ENCODE data around the gene FBXO42.
A peak's percentile ranks its signal among the peaks of the same experiment; 100 is the strongest.
"Not testable (repeated sequence)": the region's sequence is repeated elsewhere in the genome, so short reads cannot be mapped to it uniquely, and the experiment has no call there.

FBXO42 gene

DNA sequence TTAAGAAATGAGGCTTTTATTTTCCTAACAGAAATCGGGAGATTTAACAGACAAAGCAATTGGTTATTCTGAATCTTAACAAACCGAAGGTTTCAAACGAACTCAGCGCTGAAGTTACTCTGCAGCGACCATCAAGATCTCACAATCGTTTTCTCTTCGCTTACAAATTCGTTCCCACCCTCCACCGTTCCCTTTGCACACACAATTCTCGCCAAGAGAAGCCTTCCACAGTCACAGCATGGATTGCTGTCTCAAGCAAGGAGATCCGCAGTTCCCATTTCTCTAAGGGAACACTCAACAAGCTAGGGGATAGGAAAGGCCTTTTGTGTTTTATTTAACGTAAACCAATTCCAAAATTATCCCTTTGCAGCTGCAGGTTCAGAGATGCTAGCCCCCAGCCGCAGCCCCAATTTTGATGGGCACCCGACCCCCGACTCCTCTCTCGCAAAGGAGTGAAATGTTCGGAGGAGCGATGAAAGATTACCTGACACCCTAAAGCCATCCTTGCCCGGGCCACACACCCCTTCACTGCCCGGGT is 755 bp downstream of the FBXO42 start:
- Histone ChIP-seq H3K79me2 (ENCODE audit: insufficient read depth, low read length) (peaks cover 51% of the 10 kb centered on the region), H3K27me3 (ENCODE audit: insufficient read depth, low read length) (no peaks in the 10 kb centered on the region), H4K20me1 (ENCODE audit: insufficient read depth, low read length) (no peaks in the 10 kb centered on the region), H3K4me1 (ENCODE audit: insufficient read depth, low read length, severe bottlenecking) (peaks cover 35% of the 10 kb centered on the region), H3K4me3 (ENCODE audit: low read depth, low read length, poor library complexity, severe bottlenecking) (peak overlapping the region; percentile 81), H3K9ac (ENCODE audit: low read length) (peak overlapping the region; percentile 94), H3K36me3 (ENCODE audit: insufficient read depth, low read length) (no peaks in the 10 kb centered on the region), H3K9me3 (ENCODE audit: low read length) (no peaks in the 10 kb centered on the region), H3K4me2 (ENCODE audit: low read length) (peak overlapping the region; percentile 92), H3K9me2 (ENCODE audit: low read depth, low read length) (no peaks in the 10 kb centered on the region), H3K27ac (ENCODE audit: low read depth, low read length, poor library complexity, severe bottlenecking) (peak overlapping the region; percentile 8), H3F3A (ENCODE audit: insufficient read depth, low read length) (no peaks in the 10 kb centered on the region), H2AFZ (ENCODE audit: low read length) (no peak overlapping the region)
- TF ChIP-seq, protein P1, sequence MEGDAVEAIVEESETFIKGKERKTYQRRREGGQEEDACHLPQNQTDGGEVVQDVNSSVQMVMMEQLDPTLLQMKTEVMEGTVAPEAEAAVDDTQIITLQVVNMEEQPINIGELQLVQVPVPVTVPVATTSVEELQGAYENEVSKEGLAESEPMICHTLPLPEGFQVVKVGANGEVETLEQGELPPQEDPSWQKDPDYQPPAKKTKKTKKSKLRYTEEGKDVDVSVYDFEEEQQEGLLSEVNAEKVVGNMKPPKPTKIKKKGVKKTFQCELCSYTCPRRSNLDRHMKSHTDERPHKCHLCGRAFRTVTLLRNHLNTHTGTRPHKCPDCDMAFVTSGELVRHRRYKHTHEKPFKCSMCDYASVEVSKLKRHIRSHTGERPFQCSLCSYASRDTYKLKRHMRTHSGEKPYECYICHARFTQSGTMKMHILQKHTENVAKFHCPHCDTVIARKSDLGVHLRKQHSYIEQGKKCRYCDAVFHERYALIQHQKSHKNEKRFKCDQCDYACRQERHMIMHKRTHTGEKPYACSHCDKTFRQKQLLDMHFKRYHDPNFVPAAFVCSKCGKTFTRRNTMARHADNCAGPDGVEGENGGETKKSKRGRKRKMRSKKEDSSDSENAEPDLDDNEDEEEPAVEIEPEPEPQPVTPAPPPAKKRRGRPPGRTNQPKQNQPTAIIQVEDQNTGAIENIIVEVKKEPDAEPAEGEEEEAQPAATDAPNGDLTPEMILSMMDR (IDR thresholded peaks at IDR 0.05; ENCODE audit: low read length): no peak
- TF ChIP-seq EZH2 (IDR thresholded peaks at IDR 0.05; ENCODE audit: borderline replicate concordance, low read length): no peak

DNA sequence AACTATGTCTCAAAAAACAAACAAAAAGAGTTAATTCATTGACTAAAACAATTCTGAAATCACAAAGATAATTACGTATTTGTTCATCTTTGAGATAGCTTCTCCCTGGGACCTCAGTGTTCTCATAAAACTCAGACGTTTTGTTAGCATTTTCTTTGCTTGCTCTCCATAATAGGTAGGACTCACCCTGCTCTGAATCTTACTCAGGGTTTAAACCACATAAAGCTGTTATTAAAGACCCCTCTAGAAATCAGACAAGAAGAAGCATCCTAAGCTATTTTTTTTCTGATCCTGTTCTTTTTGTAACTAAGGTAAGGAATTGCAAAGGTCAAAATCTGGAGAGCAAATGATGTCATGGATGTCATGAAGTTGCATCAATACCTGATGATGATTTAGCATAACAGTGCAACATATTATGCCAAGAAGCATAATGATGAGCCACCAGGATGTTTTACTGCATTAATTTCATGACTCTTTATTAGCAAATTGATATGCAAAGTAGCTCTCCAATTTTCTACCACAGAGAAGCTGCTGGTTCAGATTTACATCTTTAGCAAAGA is 2.4 kb downstream of the FBXO42 start:
- Histone ChIP-seq H3K36me3 (ENCODE audit: insufficient read depth, low read length) (no peaks in the 10 kb centered on the region), H3F3A (ENCODE audit: insufficient read depth, low read length) (no peaks in the 10 kb centered on the region), H3K9me2 (ENCODE audit: low read depth, low read length) (no peaks in the 10 kb centered on the region), H2AFZ (ENCODE audit: low read length) (no peak overlapping the region), H3K27me3 (ENCODE audit: insufficient read depth, low read length) (no peaks in the 10 kb centered on the region), H3K9ac (ENCODE audit: low read length) (no peak overlapping the region; the same call in 1 of the 2 replicates), H3K27ac (ENCODE audit: low read depth, low read length, poor library complexity, severe bottlenecking) (peak overlapping the region; percentile 9), H3K4me2 (ENCODE audit: low read length) (peak overlapping the region; percentile 48), H3K4me3 (ENCODE audit: low read depth, low read length, poor library complexity, severe bottlenecking) (peak overlapping the region; percentile 81), H3K4me1 (ENCODE audit: insufficient read depth, low read length, severe bottlenecking) (peaks cover 35% of the 10 kb centered on the region), H3K9me3 (ENCODE audit: low read length) (no peaks in the 10 kb centered on the region), H3K79me2 (ENCODE audit: insufficient read depth, low read length) (peaks cover 67% of the 10 kb centered on the region), H4K20me1 (ENCODE audit: insufficient read depth, low read length) (no peaks in the 10 kb centered on the region)
- TF ChIP-seq, protein P1 (IDR thresholded peaks at IDR 0.05; ENCODE audit: low read length): no peak
- no peak for TF ChIP-seq EZH2 (IDR thresholded peaks at IDR 0.05; ENCODE audit: borderline replicate concordance, low read length)

DNA sequence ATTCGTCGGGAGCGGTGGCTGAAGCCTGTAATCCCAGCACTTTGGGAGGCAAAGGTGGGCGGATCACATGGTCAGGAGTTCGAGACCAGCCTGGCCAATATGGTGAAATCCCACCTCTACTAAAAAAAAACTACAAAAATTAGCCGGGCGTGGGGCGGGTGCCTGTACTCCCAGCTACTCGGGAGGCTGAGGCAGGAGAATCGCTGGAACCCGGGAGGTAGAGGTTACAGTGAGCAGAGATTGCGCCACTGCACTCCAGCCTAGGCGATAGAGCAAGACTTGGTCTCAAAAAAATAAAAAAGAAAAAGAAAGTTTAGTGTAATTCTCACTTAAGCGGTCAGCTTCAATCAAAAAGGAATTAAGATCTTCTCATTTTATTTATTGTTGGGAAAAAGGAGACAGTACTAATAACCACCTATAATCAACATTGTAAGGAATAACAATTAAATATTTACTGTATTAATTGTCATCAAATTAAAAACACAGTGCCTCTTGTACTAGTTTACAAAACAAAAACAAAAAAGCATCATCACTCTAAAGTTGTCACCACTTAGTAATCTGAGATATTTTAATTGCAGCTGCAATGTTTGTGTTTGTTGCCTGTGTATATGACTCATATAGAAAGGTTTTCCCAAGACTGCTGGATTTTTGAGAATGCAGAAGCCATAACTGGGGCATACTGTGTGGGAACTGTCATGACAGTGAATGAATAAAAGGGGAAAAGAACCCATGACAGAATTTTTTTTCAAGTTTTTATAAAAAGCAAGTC is 3.7 kb downstream of the FBXO42 start:
- H3K9me2 ChIP-seq (ENCODE audit: low read depth, low read length): no peaks in the 10 kb centered on the region
- H3K9ac ChIP-seq (ENCODE audit: low read length): no peak overlapping the region

DNA sequence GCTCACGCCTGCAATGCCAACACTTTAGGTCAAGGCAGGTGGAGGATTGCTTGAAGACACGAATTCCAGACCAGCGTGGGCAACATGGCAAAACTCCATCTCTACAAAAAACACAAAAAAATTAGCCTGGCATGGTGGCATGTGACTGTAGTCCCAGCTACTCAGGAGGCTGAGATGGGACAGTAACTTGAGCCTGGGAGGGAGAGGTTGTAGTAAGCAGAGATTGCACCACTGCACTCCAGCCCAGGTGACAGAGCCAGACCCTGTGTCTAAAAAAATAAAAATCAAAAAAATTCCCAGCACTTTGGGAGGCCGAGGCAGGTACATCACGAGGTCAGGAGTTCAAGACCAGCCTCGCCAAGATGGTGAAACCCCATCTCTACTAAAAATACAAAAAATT is 9.0 kb downstream of the FBXO42 start:
- not testable (repeated sequence) for H3F3A ChIP-seq (ENCODE audit: insufficient read depth, low read length); H3K4me3 ChIP-seq (ENCODE audit: low read depth, low read length, poor library complexity, severe bottlenecking); H3K36me3 ChIP-seq (ENCODE audit: insufficient read depth, low read length); H2AFZ ChIP-seq (ENCODE audit: low read length); H3K9me2 ChIP-seq (ENCODE audit: low read depth, low read length); H3K9me3 ChIP-seq (ENCODE audit: low read length); H3K27me3 ChIP-seq (ENCODE audit: insufficient read depth, low read length); H3K4me2 ChIP-seq (ENCODE audit: low read length); H4K20me1 ChIP-seq (ENCODE audit: insufficient read depth, low read length); H3K9ac ChIP-seq (ENCODE audit: low read length); H3K4me1 ChIP-seq (ENCODE audit: insufficient read depth, low read length, severe bottlenecking); H3K27ac ChIP-seq (ENCODE audit: low read depth, low read length, poor library complexity, severe bottlenecking)
- peaks cover 84% of the 10 kb centered on the region for H3K79me2 ChIP-seq (ENCODE audit: insufficient read depth, low read length)

More for the DNA sequence above, 3.7 kb downstream of the FBXO42 start:
- Histone ChIP-seq H3K27ac (ENCODE audit: low read depth, low read length, poor library complexity, severe bottlenecking) (no peak overlapping the region), H3K9me3 (ENCODE audit: low read length) (no peaks in the 10 kb centered on the region), H3K4me2 (ENCODE audit: low read length) (no peak overlapping the region), H3F3A (ENCODE audit: insufficient read depth, low read length) (no peaks in the 10 kb centered on the region), H3K4me1 (ENCODE audit: insufficient read depth, low read length, severe bottlenecking) (peaks cover 34% of the 10 kb centered on the region), H2AFZ (ENCODE audit: low read length) (no peak overlapping the region), H3K27me3 (ENCODE audit: insufficient read depth, low read length) (no peaks in the 10 kb centered on the region), H3K79me2 (ENCODE audit: insufficient read depth, low read length) (peaks cover 80% of the 10 kb centered on the region), H3K36me3 (ENCODE audit: insufficient read depth, low read length) (no peaks in the 10 kb centered on the region), H4K20me1 (ENCODE audit: insufficient read depth, low read length) (no peaks in the 10 kb centered on the region), H3K4me3 (ENCODE audit: low read depth, low read length, poor library complexity, severe bottlenecking) (no peak overlapping the region)
- TF ChIP-seq EZH2 (IDR thresholded peaks at IDR 0.05; ENCODE audit: borderline replicate concordance, low read length): no peak
- TF ChIP-seq, protein P1 (IDR thresholded peaks at IDR 0.05; ENCODE audit: low read length): no peak

Measured in OCI-LY1 (cell line).